ENCODE measurements around the gene GLRX5. TPM values are rescaled to one million over a fixed set of nuclear protein-coding genes. Genes with fewer than 3 reads are reported as not detected.
A peak's percentile ranks its signal among the peaks of the same experiment; 100 is the strongest.

Gene GLRX5
- total RNA-seq, 4 donors from 2014 or later: 5.9 to 40.3 (median 23.7) TPM

- no peaks in the 10 kb centered on the region for H3K27me3 ChIP-seq
- H3K27ac ChIP-seq: peak overlapping the region in 1 of 2 donors; percentile 68
- no peak for DNase-seq
- TF ChIP-seq POLR2A (IDR thresholded peaks at IDR 0.05): no peak
- TF ChIP-seq, protein P1, sequence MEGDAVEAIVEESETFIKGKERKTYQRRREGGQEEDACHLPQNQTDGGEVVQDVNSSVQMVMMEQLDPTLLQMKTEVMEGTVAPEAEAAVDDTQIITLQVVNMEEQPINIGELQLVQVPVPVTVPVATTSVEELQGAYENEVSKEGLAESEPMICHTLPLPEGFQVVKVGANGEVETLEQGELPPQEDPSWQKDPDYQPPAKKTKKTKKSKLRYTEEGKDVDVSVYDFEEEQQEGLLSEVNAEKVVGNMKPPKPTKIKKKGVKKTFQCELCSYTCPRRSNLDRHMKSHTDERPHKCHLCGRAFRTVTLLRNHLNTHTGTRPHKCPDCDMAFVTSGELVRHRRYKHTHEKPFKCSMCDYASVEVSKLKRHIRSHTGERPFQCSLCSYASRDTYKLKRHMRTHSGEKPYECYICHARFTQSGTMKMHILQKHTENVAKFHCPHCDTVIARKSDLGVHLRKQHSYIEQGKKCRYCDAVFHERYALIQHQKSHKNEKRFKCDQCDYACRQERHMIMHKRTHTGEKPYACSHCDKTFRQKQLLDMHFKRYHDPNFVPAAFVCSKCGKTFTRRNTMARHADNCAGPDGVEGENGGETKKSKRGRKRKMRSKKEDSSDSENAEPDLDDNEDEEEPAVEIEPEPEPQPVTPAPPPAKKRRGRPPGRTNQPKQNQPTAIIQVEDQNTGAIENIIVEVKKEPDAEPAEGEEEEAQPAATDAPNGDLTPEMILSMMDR (IDR thresholded peaks at IDR 0.05): no peak
- H3K4me3 ChIP-seq: no peak overlapping the region
- H3K4me1 ChIP-seq: peaks cover 13 to 28% of the 10 kb centered on the region in 2 donors
- H3K9me3 ChIP-seq: no peaks in the 10 kb centered on the region
- no peaks in the 10 kb centered on the region for H3K36me3 ChIP-seq
- intact Hi-C loops (cut with DNase I; ENCODE audit: low total_unique reads): no loop called here
Observed at GRCh38 chr14:95493503-95493902, 41.3 kb upstream of the GLRX5 start.

GRCh38 chr14:95493976-95494375, 40.9 kb upstream of the GLRX5 start:
- H3K27me3 ChIP-seq: no peaks in the 10 kb centered on the region
- peaks cover 13 to 27% of the 10 kb centered on the region in 2 donors for H3K4me1 ChIP-seq
- DNase-seq: no peak
- no peak overlapping the region for H3K4me3 ChIP-seq
- H3K9me3 ChIP-seq: no peaks in the 10 kb centered on the region
- TF ChIP-seq, protein P1 (IDR thresholded peaks at IDR 0.05): no peak
- TF ChIP-seq POLR2A (IDR thresholded peaks at IDR 0.05): no peak
- intact Hi-C loops (cut with DNase I; ENCODE audit: low total_unique reads): no loop called here
- no peaks in the 10 kb centered on the region for H3K36me3 ChIP-seq
- peak overlapping the region in 1 of 2 donors; percentile 68 for H3K27ac ChIP-seq

DNA sequence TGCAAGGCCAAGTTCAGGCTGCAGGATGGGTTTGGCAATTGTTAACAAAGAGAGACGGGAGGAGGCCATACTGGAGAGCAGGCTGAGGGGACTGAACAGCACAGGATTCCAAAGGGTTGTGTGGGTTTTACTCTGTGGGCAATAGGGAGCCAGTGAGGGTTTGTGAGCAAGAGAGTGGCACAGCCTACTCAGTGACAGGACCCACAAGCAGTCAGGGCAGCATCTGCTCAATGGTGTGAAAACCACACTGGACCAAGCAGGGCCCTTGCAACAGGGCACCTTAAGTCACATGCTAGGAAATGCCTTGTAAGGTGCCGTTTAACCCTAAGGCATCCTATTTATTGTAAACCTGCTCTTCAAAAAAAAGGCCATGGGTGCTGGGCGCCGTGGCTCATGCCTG, 40.4 kb upstream of the GLRX5 start:
- no peak for TF ChIP-seq POLR2A (IDR thresholded peaks at IDR 0.05)
- TF ChIP-seq, protein P1 (IDR thresholded peaks at IDR 0.05): no peak
- Histone ChIP-seq H3K4me3 (no peak overlapping the region), H3K9me3 (no peaks in the 10 kb centered on the region), H3K36me3 (no peaks in the 10 kb centered on the region), H3K27me3 (no peaks in the 10 kb centered on the region), H3K4me1 (peaks cover 13 to 22% of the 10 kb centered on the region in 2 donors), H3K27ac (peak overlapping the region in 1 of 2 donors; percentile 68)
- intact Hi-C loops (cut with DNase I; ENCODE audit: low total_unique reads): no loop called here
- no peak for DNase-seq

DNA sequence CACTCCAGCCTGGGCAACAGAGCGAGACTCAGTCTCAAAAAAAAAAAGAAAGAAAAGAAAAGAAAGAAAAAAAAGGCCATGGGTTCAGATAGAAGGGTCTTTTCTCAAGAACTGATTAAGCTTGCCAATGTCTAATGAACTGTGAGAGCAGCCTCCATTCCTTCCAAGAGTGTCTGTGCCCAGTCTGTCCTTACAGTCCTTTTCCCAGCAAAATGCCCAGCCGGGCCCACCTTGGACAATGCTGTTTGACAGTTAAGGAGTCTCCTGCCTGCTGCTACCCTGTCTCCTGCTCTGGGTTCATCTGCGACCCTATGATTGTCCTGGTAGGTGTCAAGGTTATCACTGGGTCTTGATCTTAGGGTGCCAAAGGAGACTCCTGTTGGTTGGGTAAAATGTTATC, 39.8 kb upstream of the GLRX5 start:
- DNase-seq: no peak
- peak overlapping the region; percentile 68 to 69 for H3K27ac ChIP-seq

GRCh38 chr14:95495538-95496025, 39.3 kb upstream of the GLRX5 start:
- no peak for TF ChIP-seq POLR2A (IDR thresholded peaks at IDR 0.05)
- TF ChIP-seq, protein P1 (IDR thresholded peaks at IDR 0.05): no peak
- H3K4me3 ChIP-seq: no peak overlapping the region

More for the DNA sequence above, 39.8 kb upstream of the GLRX5 start:
- Histone ChIP-seq H3K36me3 (no peaks in the 10 kb centered on the region), H3K9me3 (no peaks in the 10 kb centered on the region), H3K4me1 (peaks cover 12 to 22% of the 10 kb centered on the region in 2 donors), H3K4me3 (no peak overlapping the region), H3K27me3 (no peaks in the 10 kb centered on the region)
- intact Hi-C loops (cut with DNase I; ENCODE audit: low total_unique reads): no loop called here
- no peak for TF ChIP-seq POLR2A (IDR thresholded peaks at IDR 0.05)
- TF ChIP-seq, protein P1 (IDR thresholded peaks at IDR 0.05): no peak

More at GRCh38 chr14:95495538-95496025, 39.3 kb upstream of the GLRX5 start:
- no peak for DNase-seq
- Histone ChIP-seq H3K27me3 (no peaks in the 10 kb centered on the region), H3K27ac (peak overlapping the region; percentile 68 to 69), H3K9me3 (no peaks in the 10 kb centered on the region), H3K4me1 (peaks cover 6 to 22% of the 10 kb centered on the region in 2 donors), H3K36me3 (no peaks in the 10 kb centered on the region)
- intact Hi-C loops (cut with DNase I; ENCODE audit: low total_unique reads): no loop called here

All from uterus (tissue), 4 donors.